Suprapubic skin (tissue), 4 donors: ENCODE results near the gene WWC2.

ENCODE experiments used
- EP300 ChIP-seq: sonication (generic); formaldehyde crosslinking; IDR thresholded peaks from one replicate; pipeline ENCODE4 v1.6.1; 2017; ENCODE audit warnings: antibody characterized with exemption
- POLR2AphosphoS5 ChIP-seq, 3 donors: sonication (generic); formaldehyde crosslinking; IDR thresholded peaks; one replicate each; pipeline ENCODE4 v1.6.1; 2017; ENCODE audit warnings: antibody characterized with exemption in 3 of 3
- TF ChIP-seq, protein P1 (sequence below), 2 donors: fragments of 200-600 bp in 1 of 2; fragments of 450-650 bp in 1 of 2; sonication (generic) in 1 of 2; IDR thresholded peaks; one replicate each; pipeline ENCODE4 v1.5.1; 2016 to 2019; ENCODE audit warnings: antibody characterized with exemption in 2 of 2, mild to moderate bottlenecking in 1 of 2, moderate library complexity in 1 of 2

GRCh38 chr4:183314336-183314735, 215.3 kb downstream of the WWC2 start:
- TF ChIP-seq POLR2AphosphoS5 (IDR thresholded peaks at IDR 0.05), result no peak
- TF ChIP-seq, protein P1, sequence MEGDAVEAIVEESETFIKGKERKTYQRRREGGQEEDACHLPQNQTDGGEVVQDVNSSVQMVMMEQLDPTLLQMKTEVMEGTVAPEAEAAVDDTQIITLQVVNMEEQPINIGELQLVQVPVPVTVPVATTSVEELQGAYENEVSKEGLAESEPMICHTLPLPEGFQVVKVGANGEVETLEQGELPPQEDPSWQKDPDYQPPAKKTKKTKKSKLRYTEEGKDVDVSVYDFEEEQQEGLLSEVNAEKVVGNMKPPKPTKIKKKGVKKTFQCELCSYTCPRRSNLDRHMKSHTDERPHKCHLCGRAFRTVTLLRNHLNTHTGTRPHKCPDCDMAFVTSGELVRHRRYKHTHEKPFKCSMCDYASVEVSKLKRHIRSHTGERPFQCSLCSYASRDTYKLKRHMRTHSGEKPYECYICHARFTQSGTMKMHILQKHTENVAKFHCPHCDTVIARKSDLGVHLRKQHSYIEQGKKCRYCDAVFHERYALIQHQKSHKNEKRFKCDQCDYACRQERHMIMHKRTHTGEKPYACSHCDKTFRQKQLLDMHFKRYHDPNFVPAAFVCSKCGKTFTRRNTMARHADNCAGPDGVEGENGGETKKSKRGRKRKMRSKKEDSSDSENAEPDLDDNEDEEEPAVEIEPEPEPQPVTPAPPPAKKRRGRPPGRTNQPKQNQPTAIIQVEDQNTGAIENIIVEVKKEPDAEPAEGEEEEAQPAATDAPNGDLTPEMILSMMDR (IDR thresholded peaks at IDR 0.05), result no peak
- TF ChIP-seq EP300, result no peak
